GM12875 (cell line): ENCODE results near the gene BCAS3.

Experiments
- H3K4me3 ChIP-seq: one replicate; pipeline ENCODE4 v1.5.1; 2011; ENCODE audit warnings: low read depth, low read length, control low read depth
- CTCF ChIP-seq: IDR thresholded peaks from 2 replicates; pipeline ENCODE4 v1.5.1; 2011; ENCODE audit warnings: low read depth, mild to moderate bottlenecking, control low read depth, inconsistent platforms, low read length, moderate library complexity, borderline replicate concordance; ENCODE audit not compliant: insufficient read depth

BCAS3 gene

GRCh38 chr17:60832151-60832585 is 154.5 kb downstream of the BCAS3 start:
- H3K4me3 ChIP-seq = no peak overlapping the region
- no peak for TF ChIP-seq CTCF

GRCh38 chr17:60832631-60833030 is 155.0 kb downstream of the BCAS3 start:
- no peak for TF ChIP-seq CTCF

GRCh38 chr17:60840456-60840855 is 162.8 kb downstream of the BCAS3 start:
- no peak overlapping the region for H3K4me3 ChIP-seq
- no peak for TF ChIP-seq CTCF

More at GRCh38 chr17:60832631-60833030, 155.0 kb downstream of the BCAS3 start:
- no peak overlapping the region for H3K4me3 ChIP-seq

- no peak overlapping the region for H3K4me3 ChIP-seq
- TF ChIP-seq CTCF = no peak
These were observed 167.4 kb downstream of the BCAS3 start for GRCh38 chr17:60845012-60845411.

- no peak for TF ChIP-seq CTCF
- H3K4me3 ChIP-seq = no peak overlapping the region
These were observed 168.5 kb downstream of the BCAS3 start for GRCh38 chr17:60846175-60846574.

- H3K4me3 ChIP-seq = no peak overlapping the region
- no peak for TF ChIP-seq CTCF
These were observed 173.5 kb downstream of the BCAS3 start for GRCh38 chr17:60851181-60851580.

GRCh38 chr17:60857556-60858080 is 180.0 kb downstream of the BCAS3 start:
- H3K4me3 ChIP-seq = no peak overlapping the region
- TF ChIP-seq CTCF = no peak
